ENCODE data around the gene BAG5.
A peak's percentile ranks its signal among the peaks of the same experiment; 100 is the strongest.
"Not testable (repeated sequence)": the region's sequence is repeated elsewhere in the genome, so short reads cannot be mapped to it uniquely, and the experiment has no call there.

The BAG5 gene

GRCh38 chr14:103521951-103522563 lies 40.4 kb downstream of the BAG5 start:
- no peak for DNase-seq

GRCh38 chr14:103521438-103521950 lies 41.0 kb downstream of the BAG5 start:
- no peak for DNase-seq

GRCh38 chr14:103520657-103521437 lies 41.6 kb downstream of the BAG5 start:
- peak; percentile 57 to 62 for DNase-seq

GRCh38 chr14:103520269-103520656 lies 42.2 kb downstream of the BAG5 start:
- no peak for DNase-seq

GRCh38 chr14:103519837-103520212 lies 42.6 kb downstream of the BAG5 start:
- no peak for DNase-seq

- no peak for DNase-seq
Observed at GRCh38 chr14:103519043-103519836, 43.2 kb downstream of the BAG5 start.

GRCh38 chr14:103518422-103519042 lies 43.9 kb downstream of the BAG5 start:
- peak; percentile 71 to 72 for DNase-seq

- DNase-seq = no peak
Observed at GRCh38 chr14:103517721-103518421, 44.6 kb downstream of the BAG5 start.

GRCh38 chr14:103517174-103517566 lies 45.3 kb downstream of the BAG5 start:
- no peak for DNase-seq

GRCh38 chr14:103516426-103517173 lies 45.9 kb downstream of the BAG5 start:
- DNase-seq = no peak

GRCh38 chr14:103514596-103515421 lies 47.6 kb downstream of the BAG5 start:
- no peak for DNase-seq

GRCh38 chr14:103512701-103513611 lies 49.5 kb downstream of the BAG5 start:
- no peak for DNase-seq

- DNase-seq = not testable (repeated sequence)
Observed at GRCh38 chr14:103512180-103512579, 50.3 kb downstream of the BAG5 start.

- DNase-seq = no peak
Observed at GRCh38 chr14:103510724-103511693, 51.4 kb downstream of the BAG5 start.

GRCh38 chr14:103509864-103510723 lies 52.4 kb downstream of the BAG5 start:
- no peak for DNase-seq

- DNase-seq = no peak
Observed at GRCh38 chr14:103508521-103509329, 53.7 kb downstream of the BAG5 start.

Data from activated CD4-positive, alpha-beta T cell treated with anti-CD3 and anti-CD28 coated beads, Interleukin-2, amount 50 U/mL, for 48 hours (primary cell).